HCEC 1CT (cell line): ENCODE results near the gene FRS3.
"Not testable (repeated sequence)": the region's sequence is repeated elsewhere in the genome, so short reads cannot be mapped to it uniquely, and the experiment has no call there.

Experiments used
- DNase-seq: peaks from one replicate; pipeline ENCODE4 v3.0.0-alpha.2; 2017

FRS3 gene

DNA sequence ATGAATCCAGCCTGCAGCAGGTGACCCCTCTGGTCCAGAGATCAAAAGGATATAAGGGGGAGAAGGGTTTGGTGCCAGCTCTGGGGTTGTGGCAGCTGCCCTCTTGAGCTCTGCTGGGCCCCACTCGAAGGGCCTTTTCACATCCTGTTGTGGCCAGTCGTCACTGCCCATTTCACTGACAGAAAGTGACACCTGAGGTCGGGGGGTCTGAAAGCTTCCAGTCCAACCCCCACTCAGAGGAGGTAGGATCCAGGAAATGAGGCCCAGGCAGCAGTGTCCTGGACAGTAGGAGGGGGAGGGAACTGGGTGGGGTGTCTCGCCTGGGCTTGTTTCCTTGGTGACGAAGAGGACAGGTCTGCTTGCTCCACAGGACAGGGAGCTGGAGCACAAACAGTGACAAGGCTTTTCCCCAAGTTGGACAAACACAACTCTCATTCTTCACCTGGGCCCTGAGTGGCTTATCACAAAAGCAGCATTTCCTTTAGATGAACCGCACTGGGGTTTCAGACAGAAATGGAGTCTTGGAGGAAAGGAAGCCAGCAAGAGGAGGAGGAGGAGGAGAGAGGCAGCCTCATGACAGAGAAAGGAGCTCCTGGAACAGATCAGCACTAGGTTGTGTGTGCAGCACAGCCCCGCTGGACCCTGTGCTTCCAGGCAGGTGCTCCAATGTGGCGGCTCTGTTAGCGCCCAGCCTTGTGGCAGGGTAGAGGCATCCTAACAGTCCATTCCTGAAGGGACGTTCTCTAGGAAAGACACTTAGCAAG, 11.0 kb downstream of the FRS3 start:
- no peak for DNase-seq

DNA sequence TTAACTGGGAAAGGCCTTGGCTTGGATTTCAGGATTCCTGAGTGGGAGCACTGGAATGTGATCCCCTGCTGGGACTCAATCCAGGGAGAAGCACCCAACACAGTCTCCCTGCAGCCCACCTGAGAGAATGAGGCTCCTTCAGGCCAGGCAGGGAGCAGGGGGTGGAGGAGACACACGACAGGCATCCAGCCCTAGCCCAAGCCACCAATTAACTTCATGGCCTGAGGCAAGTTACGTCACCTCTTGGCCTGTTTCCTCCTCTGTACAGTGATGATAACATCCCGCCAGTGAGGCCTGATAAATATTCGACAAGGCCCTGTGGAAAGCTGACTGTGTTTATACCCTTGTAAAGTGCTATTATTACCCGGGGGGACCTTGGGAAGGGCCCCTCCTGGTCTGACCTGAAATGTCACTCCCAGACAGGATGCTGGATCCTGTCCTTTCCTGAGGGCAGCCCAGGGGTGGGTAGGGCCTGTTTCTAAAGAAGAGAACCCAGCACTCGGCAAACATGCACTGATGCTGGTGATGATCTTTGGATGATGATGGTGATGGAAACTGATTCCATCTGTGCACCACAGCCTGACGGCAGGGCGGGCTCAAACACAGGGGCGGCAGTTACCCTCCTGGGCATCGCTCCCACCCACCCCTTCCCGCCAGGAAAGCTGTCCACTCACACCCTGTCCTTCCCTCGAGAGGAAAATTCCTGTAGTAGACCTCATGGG, 12.4 kb downstream of the FRS3 start:
- no peak for DNase-seq

DNA sequence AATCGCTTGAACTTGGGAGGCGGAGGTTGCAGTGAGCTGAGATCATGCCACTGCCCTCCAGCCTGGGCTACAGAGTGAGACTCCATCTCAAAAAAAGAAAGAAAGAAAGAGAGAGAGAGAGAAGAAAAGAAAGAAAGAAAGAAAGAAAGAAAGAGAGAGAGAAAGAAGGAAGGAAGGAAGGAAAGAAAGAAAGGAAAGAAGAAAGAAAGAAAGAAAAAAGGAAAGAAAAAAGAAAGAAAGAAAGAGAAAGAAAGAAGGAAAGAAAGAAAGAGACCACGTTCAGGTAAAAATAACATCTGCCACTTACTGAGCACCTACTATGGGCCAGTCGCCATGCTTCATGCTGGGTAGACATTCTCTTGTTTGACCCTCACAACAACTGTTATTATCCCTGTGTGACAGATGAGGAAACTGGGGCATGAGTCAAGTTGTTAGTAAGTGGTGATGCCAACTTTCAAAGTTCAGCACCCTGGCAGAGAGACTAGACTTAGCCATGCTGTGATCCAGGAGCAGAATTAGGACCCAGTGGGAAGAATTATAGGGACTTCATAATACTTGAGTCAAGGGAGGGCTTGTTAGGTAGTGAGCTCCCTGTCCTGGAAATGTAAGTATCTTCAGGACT, 13.5 kb downstream of the FRS3 start:
- not testable (repeated sequence) for DNase-seq

DNA sequence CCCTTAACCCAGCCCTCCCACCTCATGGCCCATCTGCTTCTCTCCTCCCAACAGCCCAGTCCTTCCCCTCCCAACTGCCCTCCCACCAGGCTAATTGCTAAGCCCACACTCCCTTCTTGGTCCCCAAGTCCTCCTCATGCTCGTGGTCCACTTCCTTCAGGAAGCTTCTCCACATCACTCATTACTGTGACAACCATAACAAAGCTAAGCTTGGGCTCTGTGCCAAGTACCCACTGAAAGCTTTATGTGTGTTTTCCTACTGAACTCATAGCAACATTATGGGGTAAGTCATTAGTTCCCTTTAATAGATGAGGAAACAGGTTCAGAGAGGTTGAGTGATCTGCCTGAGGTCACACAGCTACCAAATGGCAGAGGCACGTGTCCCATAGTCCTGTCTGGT, 16.2 kb downstream of the FRS3 start:
- no peak for DNase-seq

DNA sequence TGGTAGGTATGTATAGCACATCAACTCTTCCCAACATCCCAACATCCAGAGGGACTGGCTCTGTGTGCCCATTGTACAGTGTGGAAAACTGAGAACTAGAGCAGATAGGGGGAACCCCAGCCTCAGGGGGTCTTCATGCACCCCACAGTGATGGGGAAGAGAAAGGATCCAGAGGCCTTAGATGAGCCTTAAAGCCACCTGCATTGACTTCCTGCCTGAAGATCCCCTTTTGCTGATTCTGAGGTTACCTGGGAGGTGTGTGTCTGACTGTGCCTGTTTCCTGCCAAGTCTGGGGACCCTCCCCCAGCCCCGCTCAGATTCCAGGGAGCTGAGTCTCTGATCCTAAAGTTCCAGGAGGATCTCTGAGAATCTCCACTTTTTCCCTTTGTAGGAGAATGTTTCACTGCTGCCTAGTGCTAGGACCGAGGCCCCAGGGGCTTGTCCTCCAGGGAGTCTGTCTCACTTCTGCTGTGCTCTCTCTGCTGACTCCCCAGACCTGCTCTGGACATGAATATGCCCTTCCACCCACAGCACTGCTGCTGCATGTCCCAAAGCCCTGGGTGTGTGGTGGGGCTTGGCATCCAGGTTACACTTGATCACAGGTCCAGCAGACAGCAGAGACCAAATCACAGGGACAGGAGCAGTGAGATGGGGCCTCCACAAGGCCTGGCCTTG, 19.7 kb downstream of the FRS3 start:
- DNase-seq, result no peak

DNA sequence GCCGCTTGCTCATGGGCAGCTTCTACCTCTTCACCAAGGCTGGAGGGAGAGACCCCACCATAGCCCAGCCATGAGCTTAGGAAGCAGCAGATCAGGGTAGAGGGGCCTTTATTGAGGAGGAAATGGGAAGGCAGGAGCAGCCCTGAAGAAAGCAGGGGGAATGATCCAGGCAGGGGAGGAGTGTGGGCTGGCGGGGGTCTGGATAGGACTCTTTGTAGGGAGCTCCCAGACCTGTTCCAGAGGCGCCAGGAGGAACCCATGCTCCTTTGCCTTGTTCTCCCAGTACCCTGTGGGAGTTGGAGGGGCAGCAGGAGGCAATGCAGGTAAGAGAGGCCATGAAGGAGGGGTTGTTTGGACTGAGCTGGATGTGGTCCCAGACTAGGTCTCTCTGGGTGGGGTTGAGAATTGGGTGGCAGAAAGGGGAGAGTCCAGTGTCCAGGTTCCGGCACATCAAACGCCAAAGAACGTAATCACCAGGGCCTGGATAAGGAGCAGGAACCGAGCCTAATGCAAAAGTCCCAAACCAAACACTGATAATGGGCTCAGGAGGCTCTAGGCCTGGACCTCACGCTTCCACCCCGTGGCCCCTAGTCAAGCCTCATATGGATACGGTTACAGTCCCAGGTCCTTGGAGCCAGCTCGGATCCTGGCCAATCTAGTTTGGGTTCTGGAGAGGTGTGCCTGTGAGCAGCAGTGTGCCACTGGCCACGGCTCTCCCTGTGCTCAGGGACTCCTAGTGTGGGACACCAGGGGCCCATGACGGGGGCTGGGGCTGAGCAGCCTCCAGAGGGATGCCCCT, 20.4 kb downstream of the FRS3 start:
- no peak for DNase-seq

DNA sequence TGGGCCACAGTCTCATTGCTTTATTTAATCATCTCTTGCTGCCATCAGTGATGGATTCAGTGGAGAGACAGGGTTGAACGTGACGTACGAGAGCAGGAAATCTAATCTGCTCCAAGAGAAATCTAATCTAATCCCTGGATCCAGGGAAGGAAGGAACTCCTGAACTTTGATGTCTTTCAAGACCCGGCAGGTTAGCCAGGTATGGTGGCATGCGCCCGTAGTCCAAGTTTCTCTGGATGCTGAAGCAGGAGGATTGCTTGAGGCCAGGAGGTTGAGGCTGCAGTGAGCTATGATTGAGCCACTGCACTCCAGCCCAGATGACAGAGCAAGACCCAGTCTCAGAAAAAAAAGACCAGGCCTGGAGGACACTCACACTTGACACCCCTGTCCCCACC, 21.1 kb downstream of the FRS3 start:
- DNase-seq, result no peak

DNA sequence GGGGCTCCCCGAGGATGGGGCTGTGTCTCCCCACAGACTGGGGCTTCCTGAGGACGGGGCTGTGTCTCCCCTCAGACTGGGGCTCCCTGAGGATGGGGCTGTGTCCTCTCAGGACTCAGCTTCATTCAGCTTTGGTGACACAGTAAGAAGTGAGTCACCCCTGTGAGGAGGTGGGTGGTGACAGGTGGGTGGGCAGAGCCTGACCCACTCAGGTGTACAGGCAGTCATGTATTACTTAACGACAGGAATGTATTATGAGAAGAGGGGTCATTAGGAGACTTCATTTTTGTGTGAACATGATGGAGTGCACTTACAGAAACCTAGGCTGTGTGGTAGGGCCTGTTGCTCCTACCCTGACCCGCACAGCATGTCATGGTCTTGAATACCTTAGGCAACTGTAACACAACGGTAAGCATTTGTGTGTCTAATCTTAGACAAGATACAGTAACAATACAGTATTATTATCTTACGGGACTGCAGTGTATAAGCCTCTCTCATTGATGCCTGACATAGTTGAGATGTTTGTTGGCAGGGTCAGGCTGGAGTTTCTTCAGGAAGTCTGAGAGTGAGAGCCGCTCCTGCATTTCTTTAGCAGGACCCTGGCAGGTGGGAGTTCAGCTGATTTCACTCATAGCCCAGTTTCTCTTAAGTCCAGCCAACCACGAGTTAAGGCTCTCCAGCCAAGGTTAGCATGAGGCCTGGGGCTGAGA, 21.6 kb downstream of the FRS3 start:
- no peak for DNase-seq

DNA sequence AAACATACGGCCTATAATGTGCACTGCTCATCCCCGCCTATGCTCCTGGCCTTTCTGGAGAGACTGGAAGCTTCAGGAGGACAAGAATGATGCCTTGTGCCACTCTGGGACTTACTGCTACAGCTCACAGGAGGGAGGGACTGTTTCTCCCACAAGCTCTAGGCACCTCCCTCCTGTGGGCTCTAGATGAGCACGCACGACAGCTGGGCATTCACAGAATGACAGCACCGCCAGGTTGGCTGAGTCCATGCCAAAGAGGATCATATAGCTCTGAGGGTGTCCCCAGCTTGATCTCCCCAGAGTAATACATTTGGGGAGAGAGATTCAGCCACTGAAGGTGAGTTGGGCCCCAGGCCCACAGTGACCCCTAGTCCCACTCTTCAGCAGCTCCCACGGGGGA, 22.4 kb downstream of the FRS3 start:
- DNase-seq, result no peak

DNA sequence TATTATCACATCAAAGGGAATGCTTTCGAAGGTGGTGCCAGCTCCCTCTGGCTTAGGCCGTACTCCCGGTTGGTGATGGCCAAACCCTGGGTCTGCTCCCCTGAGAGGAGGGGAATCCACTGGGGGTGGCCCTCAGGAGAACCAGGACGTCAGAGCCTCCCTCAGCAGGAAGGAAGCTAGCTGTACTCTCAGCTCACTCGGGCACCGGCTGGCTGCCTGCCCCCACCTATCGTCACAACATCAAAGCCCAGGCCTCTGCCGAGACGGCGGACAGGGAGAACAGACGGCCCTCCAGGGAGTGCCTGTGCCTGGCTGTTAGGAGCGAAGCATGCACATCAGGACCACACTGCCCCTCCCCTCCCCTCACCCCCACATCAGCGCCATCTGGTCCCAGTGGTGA, 23.3 kb downstream of the FRS3 start:
- DNase-seq, result no peak

DNA sequence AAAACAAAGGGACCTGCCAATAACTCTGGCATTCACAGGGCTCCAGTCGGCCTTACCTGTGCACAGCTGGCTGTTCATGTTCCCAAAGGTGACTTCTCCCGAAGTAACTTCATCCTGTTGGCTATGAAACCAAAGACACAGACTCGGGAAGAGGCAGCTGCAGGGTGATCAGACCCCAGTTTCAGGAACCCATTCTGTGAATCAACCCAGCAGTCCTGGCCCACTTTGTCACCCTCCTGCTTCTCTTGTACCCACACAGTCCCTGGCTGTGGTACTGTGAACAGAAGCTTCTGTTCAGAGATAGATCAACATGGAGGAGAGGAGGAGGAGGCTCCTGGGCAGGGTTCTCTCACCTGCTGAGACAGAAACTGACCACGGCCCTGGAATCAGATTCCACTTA, 23.8 kb downstream of the FRS3 start:
- no peak for DNase-seq

DNA sequence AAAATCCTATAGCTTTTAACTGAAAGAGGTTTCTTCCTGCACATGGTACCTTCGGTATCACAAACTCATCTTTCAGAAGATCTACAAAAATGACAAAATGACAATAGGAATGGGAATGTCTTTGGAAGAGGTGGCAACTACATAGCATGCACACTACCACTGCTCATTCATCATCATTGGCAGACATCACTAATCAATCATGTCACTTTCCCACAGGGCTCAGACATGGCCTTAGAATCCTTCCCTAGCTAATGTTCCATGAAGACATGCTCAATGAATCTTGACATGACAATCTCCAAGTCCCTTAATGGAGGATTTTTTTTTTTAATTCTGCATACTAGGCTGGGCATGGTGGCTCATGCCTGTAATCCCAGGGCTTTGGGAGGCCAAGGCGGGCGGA, 29.3 kb downstream of the FRS3 start:
- no peak for DNase-seq

DNA sequence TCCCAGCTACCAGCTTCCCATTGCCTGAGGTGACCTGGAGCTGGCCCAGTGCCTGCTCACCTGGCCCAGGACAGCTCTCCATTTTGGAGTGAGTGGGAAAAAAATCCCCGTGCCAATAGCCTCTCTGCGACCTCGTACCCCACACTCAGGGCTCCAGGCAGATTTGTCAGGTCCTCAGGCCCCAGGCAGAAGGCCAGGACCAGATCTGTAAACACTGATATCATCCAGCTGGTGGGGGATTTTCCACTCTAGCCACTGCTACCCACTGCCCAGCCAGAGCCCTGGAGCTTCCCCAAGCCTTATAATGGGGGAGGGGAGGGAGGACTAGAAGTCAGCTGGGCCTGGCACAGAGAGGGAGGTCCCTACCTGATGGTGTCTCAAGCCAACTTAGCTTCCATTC, 31.2 kb downstream of the FRS3 start:
- no peak for DNase-seq

DNA sequence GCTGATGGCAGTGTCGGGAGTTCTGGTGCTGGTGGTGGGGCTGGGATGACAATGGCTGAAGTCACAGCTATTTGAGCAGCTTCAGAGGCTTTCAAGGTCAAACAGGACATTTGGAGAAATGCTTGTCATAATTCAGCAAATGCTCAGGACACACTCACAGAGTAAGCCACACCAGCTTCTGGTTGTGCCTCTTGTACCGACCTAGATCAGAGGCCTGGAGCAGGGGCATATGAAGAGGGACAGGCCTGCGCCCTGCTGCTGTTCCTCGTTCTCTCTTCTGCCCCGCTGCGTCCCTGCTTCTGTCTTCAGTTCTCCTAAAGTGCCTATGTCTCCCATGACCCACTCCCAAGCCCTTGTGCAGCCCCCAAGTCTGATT, 31.6 kb downstream of the FRS3 start:
- no peak for DNase-seq

DNA sequence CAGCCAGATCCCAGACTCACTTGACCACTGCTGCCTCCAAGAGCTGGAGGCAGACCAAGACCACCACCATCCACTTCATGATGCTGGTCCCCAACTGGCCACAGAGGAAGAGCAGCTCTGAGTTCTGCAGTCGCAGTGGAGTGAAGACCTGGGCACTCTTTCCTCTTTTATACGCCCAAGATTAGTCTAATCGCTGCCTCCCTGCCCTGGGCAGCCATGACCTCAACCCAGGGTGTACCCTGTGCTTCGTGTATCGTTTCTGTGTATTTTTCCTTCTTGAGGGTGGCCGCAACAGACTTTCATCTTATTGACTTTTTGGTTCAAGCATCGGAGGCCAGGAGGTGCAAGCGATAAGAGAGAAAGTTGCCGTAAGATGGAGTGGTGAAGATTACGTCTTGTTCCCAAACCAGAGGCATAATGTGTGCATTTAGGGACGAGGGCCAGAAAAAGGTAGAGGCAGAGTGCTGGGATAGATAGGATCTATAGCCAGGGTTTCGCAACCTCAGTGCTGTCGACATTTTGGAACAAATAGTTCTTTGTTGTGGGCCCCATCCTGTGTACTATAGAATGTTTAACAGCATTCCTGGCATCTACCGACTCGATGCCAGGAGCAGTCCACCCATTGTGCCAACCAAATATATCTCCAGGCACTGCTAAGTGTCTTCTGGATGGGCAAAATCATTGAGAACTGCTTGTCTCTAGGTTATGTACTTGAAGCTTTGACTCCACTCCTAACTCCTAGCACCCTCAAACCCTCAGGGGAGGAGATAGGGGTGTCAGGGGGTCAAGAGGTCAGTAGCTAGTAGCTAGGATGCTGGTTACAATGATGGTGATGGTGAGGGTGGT, 32.2 kb downstream of the FRS3 start, which contains the start of gene PGC:
Gene PGC (minus strand): TSS at position 142 of the 846 bp plus-strand sequence. CDS start 63 bp downstream, at position 79.
- no peak for DNase-seq

DNA sequence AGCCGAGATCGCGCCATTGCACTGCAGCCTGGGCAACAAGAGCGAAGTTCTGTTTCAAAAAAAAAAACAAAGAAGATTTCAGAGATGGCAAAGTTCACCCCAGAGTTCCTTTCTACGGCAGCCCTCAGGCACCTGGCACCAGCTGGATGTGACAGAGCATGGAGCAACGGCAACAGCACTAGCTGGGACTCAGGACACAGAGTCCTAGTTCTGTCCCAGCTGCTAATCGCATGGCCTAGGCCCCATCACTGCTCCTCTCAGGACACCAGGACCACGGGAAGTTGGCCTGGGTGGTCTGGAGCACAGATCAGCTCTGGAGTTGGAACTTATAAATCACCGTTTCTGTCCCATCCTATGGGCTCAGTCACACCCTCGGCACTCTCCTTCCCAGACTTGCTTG, 33.6 kb downstream of the FRS3 start:
- DNase-seq, result no peak

DNA sequence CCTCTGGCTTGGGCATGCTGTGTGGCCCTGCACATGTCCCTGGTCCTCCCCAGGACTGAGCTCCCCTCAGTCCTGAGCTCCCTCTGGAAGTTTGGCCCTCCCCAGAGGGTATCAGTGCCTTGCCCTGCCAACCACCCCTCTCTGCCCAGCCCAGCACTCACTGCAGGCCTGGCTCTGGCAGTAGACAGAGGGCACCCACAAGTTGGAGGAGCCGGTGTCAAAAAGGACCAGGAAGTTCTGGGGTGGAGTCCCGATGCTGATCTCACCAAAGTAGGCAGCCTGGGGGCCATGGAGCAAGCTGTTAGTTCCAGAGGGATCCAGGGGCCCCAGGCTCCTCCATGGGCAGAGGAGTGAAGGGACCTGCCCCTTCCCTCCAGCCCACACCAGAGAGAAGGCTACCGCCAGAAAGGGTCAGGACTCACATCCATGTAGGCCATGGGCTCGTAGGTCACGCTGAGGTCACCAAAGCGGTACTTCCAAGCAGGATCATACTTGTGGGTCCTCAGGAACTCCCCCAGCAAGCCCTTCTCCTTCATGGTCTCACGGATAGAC, 35.4 kb downstream of the FRS3 start:
- no peak for DNase-seq

DNA sequence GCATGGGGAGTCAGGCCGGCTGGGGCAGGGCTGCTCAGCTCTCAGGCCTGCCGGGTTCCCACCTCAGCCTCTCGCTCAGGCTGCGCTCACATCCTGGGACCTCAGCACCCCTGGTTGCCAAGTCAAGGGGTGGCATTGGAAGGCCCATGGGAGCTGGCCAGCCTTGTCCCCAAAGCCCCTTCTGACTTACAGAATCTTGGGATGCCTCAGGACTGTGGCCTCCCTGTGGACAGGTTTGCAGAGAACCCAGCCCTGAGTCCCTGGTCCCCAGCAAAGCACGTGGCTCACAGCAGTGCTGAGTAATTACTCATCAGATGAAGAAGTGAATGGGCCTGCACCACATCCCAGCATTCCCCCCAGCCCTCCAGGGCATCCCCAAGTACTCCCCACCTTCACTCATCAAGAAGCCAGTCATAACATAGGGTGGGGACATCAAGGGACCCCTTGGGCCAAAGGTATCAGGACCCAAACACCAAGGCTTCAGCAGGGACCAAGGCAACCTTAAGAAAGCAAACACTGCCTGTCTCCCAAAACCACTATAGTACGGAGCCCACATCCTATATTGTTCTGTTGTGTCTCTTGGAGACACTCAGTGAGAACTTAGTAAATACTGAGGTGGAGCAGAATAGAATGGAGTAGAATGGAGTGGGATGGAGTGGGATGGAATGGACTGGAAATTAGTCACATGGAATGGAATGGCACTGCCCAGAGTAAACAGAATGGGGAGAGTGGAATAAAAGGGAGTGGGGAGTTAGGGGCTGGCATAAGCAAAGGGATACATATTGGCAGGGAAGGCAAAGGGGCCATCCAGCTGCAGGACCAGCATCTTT, 36.1 kb downstream of the FRS3 start:
- DNase-seq, result no peak

DNA sequence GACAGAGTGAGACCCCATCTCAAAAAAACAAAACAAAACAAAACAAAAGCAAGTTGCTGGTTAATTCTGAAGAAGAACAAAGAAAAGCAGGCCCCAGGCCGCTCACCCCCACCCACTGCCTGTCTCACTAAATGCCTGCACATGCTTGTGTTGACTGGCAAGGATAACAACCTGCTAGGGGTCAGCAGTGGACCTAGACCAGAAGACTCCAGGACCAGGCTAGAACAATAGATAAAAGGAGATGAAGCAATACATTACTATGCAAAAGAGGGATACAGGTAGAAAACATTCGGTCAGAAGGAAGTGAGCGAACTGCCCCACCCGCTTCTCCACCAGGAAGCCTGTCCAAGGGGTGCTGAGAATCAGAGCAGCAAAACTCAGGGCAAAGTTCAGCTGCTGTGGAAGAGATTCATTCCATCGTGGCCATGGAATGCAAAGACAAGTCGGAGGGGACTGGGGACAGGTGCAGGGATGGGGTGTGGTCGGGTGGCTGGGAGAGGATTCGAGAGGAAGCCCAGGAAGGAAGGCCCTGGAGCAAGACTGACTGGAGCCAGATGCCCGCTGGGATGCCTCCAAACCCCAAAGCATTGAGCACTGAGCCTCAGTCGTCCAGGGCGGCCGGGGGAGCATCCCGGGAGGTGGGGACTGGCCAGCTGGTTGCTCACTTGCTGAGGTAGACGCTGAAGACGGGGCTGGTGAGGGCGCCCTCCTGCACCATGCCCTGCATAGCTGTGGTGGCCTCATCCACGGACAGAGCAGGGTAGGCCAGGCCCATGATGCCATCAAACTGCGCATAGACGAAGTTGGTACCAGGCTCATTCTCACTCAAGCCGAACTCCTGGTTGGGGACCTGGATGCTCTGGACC, 37.8 kb downstream of the FRS3 start:
- no peak for DNase-seq
